ENCODE data around the gene CCDC85A. TPM values are rescaled to one million over a fixed set of nuclear protein-coding genes. Genes with fewer than 3 reads are reported as not detected.

Gene CCDC85A
- total RNA-seq, 1 experiment from 2014 or later, result 0.10 TPM

DNA sequence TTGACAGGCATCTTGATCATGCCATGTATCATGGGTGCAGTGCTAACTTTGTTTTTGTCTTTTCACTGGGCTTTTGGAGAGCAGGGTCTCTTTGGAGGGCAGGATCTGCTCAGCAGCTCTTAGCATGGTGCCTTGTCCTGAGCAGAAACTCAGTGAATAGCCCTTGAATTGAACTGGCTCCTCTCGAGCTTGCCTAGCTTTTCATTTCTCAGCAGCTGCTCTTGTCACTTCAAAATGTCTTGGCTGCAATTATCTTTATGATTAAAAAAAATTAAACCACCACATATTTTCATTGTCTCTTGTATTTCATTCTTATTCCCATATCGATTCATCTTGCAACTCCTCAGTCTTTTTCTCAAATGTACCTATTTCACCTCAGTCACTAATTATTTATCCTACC is 50.5 kb downstream of the CCDC85A start:
- Histone ChIP-seq H3K9me2 (ENCODE audit: insufficient read depth) (no peaks in the 10 kb centered on the region), H3K9me3 (ENCODE audit: control insufficient read depth in 1 of 2, insufficient read depth in 1 of 2, low read depth in 1 of 2, low read length in 2 of 2) (no peaks in the 10 kb centered on the region), H3K4me3 (replicated peaks in 1 of 2; ENCODE audit: low read depth in 1 of 2, low read length in 2 of 2) (no peak overlapping the region), H3K36me3 (ENCODE audit: control insufficient read depth in 1 of 2, insufficient read depth in 2 of 2, low read length in 2 of 2) (no peaks in the 10 kb centered on the region), H3K79me2 (ENCODE audit: insufficient read depth, low read length) (no peaks in the 10 kb centered on the region), H3K9ac (ENCODE audit: low read length) (no peak overlapping the region), H2AFZ (ENCODE audit: low read depth, low read length, poor library complexity, severe bottlenecking) (no peak overlapping the region), H3K27ac (ENCODE audit: low read depth, low read length) (no peak overlapping the region), H3K27me3 (ENCODE audit: insufficient read depth, low read length) (no peaks in the 10 kb centered on the region), H3K4me1 (ENCODE audit: control insufficient read depth in 1 of 2, insufficient read depth in 2 of 2, low read length in 2 of 2) (peaks cover 14 to 15% of the 10 kb centered on the region in 2 experiments; a peak in 3 of 4 replicates), H3K4me2 (ENCODE audit: low read length) (no peak overlapping the region), H4K20me1 (ENCODE audit: insufficient read depth) (no peaks in the 10 kb centered on the region)
- ChIA-PET POLR2A (no interaction called here), RAD21 (ENCODE audit: low non-redundant PET in 1 of 2, low total read pairs in 2 of 2, uncharacterized antibody in 2 of 2, unreplicated experiment in 2 of 2) (no interaction called here), CTCF (no interaction called here)
- ATAC-seq (no peak), DNase-seq (ENCODE audit: low read depth, low spot score) (no peak)
- intact Hi-C loops (cut with micrococcal nuclease), result no loop called here
- TF ChIP-seq CBX3 (IDR thresholded peaks at IDR 0.05; ENCODE audit: low read depth), result no peak
- TF ChIP-seq FOSL1 (IDR thresholded peaks at IDR 0.05; ENCODE audit: low read depth), result no peak
- no peak for TF ChIP-seq RAD21 (IDR thresholded peaks at IDR 0.05; ENCODE audit: low read depth)
- TF ChIP-seq EZH2phosphoT487 (IDR thresholded peaks at IDR 0.05; ENCODE audit: borderline replicate concordance), result no peak
- no peak for TF ChIP-seq SRF (IDR thresholded peaks at IDR 0.05; ENCODE audit: low read depth)
- no peak for TF ChIP-seq JUND (IDR thresholded peaks at IDR 0.05)
- TF ChIP-seq TCF7L2 (IDR thresholded peaks at IDR 0.05; ENCODE audit: borderline replicate concordance, extremely low read depth, insufficient read depth, insufficient read length), result no peak
- TF ChIP-seq, protein P1, sequence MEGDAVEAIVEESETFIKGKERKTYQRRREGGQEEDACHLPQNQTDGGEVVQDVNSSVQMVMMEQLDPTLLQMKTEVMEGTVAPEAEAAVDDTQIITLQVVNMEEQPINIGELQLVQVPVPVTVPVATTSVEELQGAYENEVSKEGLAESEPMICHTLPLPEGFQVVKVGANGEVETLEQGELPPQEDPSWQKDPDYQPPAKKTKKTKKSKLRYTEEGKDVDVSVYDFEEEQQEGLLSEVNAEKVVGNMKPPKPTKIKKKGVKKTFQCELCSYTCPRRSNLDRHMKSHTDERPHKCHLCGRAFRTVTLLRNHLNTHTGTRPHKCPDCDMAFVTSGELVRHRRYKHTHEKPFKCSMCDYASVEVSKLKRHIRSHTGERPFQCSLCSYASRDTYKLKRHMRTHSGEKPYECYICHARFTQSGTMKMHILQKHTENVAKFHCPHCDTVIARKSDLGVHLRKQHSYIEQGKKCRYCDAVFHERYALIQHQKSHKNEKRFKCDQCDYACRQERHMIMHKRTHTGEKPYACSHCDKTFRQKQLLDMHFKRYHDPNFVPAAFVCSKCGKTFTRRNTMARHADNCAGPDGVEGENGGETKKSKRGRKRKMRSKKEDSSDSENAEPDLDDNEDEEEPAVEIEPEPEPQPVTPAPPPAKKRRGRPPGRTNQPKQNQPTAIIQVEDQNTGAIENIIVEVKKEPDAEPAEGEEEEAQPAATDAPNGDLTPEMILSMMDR (IDR thresholded peaks at IDR 0.05 in 2 of 3, conservative IDR thresholded peaks at IDR 0.05 in 1 of 3; ENCODE audit: borderline replicate concordance in 1 of 3, insufficient read depth in 1 of 3, low read depth in 2 of 3, low read length in 2 of 3), result no peak
- no peak for TF ChIP-seq SIN3A (IDR thresholded peaks at IDR 0.05; ENCODE audit: low read depth)
- TF ChIP-seq, protein P2, sequence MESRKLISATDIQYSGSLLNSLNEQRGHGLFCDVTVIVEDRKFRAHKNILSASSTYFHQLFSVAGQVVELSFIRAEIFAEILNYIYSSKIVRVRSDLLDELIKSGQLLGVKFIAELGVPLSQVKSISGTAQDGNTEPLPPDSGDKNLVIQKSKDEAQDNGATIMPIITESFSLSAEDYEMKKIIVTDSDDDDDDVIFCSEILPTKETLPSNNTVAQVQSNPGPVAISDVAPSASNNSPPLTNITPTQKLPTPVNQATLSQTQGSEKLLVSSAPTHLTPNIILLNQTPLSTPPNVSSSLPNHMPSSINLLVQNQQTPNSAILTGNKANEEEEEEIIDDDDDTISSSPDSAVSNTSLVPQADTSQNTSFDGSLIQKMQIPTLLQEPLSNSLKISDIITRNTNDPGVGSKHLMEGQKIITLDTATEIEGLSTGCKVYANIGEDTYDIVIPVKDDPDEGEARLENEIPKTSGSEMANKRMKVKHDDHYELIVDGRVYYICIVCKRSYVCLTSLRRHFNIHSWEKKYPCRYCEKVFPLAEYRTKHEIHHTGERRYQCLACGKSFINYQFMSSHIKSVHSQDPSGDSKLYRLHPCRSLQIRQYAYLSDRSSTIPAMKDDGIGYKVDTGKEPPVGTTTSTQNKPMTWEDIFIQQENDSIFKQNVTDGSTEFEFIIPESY (IDR thresholded peaks at IDR 0.05; ENCODE audit: extremely low read depth, insufficient replicate concordance, low read length), result no peak
- no peak for TF ChIP-seq ELF1 (IDR thresholded peaks at IDR 0.05; ENCODE audit: borderline replicate concordance, low read depth)
- TF ChIP-seq EZH2 (IDR thresholded peaks at IDR 0.05), result no peak
- TF ChIP-seq ZFX (IDR thresholded peaks at IDR 0.05), result no peak
- no peak for TF ChIP-seq POLR2AphosphoS5 (IDR thresholded peaks at IDR 0.05; ENCODE audit: low read depth, low read length)
- TF ChIP-seq, protein P3, sequence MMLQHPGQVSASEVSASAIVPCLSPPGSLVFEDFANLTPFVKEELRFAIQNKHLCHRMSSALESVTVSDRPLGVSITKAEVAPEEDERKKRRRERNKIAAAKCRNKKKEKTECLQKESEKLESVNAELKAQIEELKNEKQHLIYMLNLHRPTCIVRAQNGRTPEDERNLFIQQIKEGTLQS (IDR thresholded peaks at IDR 0.05), result no peak
- BruUV-seq (replicated peaks), result no TSS peak

Measured in HCT116 (cell line).